ENCODE data around the gene TPTE.

- TF ChIP-seq, protein P1, sequence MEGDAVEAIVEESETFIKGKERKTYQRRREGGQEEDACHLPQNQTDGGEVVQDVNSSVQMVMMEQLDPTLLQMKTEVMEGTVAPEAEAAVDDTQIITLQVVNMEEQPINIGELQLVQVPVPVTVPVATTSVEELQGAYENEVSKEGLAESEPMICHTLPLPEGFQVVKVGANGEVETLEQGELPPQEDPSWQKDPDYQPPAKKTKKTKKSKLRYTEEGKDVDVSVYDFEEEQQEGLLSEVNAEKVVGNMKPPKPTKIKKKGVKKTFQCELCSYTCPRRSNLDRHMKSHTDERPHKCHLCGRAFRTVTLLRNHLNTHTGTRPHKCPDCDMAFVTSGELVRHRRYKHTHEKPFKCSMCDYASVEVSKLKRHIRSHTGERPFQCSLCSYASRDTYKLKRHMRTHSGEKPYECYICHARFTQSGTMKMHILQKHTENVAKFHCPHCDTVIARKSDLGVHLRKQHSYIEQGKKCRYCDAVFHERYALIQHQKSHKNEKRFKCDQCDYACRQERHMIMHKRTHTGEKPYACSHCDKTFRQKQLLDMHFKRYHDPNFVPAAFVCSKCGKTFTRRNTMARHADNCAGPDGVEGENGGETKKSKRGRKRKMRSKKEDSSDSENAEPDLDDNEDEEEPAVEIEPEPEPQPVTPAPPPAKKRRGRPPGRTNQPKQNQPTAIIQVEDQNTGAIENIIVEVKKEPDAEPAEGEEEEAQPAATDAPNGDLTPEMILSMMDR (conservative IDR thresholded peaks at IDR 0.05; ENCODE audit: low read depth, low read length): no peak
- TF ChIP-seq EZH2 (IDR thresholded peaks at IDR 0.05; ENCODE audit: borderline replicate concordance, low read depth, low read length, poor library complexity, severe bottlenecking): no peak
Observed at GRCh38 chr21:10641107-10641506, 119.7 kb downstream of the TPTE start.
